ENCODE results near the gene GNS. TPM values are rescaled to one million over a fixed set of nuclear protein-coding genes. Genes with fewer than 3 reads are reported as not detected.

GNS gene
- total and polyA plus RNA-seq, 2 of the 4 experiments (the other 2 are of a cell fraction) = 60.4 to 80.7 TPM

DNA sequence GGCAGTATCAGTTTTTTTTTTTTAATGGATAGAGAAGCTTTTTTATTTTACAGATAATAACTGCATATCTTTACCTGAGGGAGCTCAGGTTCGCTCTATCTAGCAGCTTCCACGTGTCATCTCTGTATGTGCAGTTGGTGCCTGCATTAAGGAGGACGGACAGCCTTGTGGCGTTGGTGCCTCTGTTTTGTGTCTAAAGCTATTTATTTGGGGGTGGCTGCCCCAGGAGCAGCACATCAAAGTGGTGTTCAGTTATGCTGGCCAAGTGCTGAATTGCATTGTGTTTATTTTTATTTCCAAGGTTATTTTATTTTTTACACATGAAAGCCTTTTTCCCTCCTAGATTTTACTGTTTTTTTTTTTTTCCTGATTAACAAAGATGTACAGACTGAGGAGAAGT is 89.2 kb downstream of the GNS start:
- H3K9me1 ChIP-seq (ENCODE audit: insufficient read depth, low read length) = peaks cover 36% of the 10 kb centered on the region
- CTCF ChIA-PET = interaction anchor here (0.6 to 1.0 kb wide), 4 partner anchors 19 to 147 kb away, joined by 3 to 5 read pairs (median 5); no protein-coding TSS in a partner anchor
- no peak overlapping the region for H4K8ac ChIP-seq (ENCODE audit: low read depth in 2 of 2, low read length in 2 of 2)
- ATAC-seq (ENCODE audit: low read depth) = no peak
- no peak overlapping the region for H2BK20ac ChIP-seq (ENCODE audit: low read depth, low read length)
- no peak for DNase-seq
- WGBS, 2 experiments (ENCODE audit: extremely low coverage in 2 of 2, insufficient read length in 1 of 2) = no CpG with 5 or more reads among the region's 4 CpGs
- H3K4me3 ChIP-seq (ENCODE audit: insufficient read depth, low read depth, low read length) = no peak overlapping the region
- no peak overlapping the region for H3K27ac ChIP-seq (ENCODE audit: insufficient read depth, low read length)
- peaks cover 39 to 90% of the 10 kb centered on the region in 2 experiments for H3K79me1 ChIP-seq (ENCODE audit: low read depth in 1 of 2, low read length in 2 of 2)
- no peak overlapping the region for H2BK120ac ChIP-seq (ENCODE audit: low read depth, low read length)
- dilution Hi-C loops (cut with HindIII; ENCODE audit: low sequenced_read_pairs, unreplicated experiment) (no loop called here), in situ Hi-C loops (cut with MboI; ENCODE audit: low sequenced_read_pairs) (no loop called here), intact Hi-C loops (cut with micrococcal nuclease) (no loop called here)
- H3K9ac ChIP-seq (ENCODE audit: low read depth, low read length) = no peak overlapping the region
- no peak overlapping the region for H3K4ac ChIP-seq (ENCODE audit: low read depth, low read length)
- H3K56ac ChIP-seq (ENCODE audit: extremely low read depth, insufficient read depth, low read length) = no peak overlapping the region
- H3K9me3 ChIP-seq (ENCODE audit: control insufficient read depth, insufficient read depth, low read length) = no peaks in the 10 kb centered on the region
- H3K36me3 ChIP-seq (ENCODE audit: control insufficient read depth, insufficient read depth, low read length) = no peaks in the 10 kb centered on the region
- H3K14ac ChIP-seq (replicated peaks; ENCODE audit: low read depth, low read length) = no peak overlapping the region
- H2AK9ac ChIP-seq (replicated peaks; ENCODE audit: low read depth, low read length, poor library complexity) = no peak overlapping the region
- H3K4me2 ChIP-seq (ENCODE audit: low read depth, low read length) = no peak overlapping the region; the same call in 1 of the 2 replicates
- H4K20me1 ChIP-seq (ENCODE audit: insufficient read depth, low read length) = peaks cover 68% of the 10 kb centered on the region
- H3K18ac ChIP-seq (ENCODE audit: low read depth, low read length) = no peak overlapping the region
- BruUV-seq (replicated peaks) = no TSS peak
- no peaks in the 10 kb centered on the region for H3K27me3 ChIP-seq (ENCODE audit: control insufficient read depth, insufficient read depth, low read length)
- no peak overlapping the region for H4K5ac ChIP-seq (ENCODE audit: low read depth, low read length)
- no peak overlapping the region for H2BK5ac ChIP-seq (ENCODE audit: low read depth, low read length, poor library complexity, severe bottlenecking)
- no peak overlapping the region for H2AFZ ChIP-seq (replicated peaks; ENCODE audit: low read length, poor library complexity)
- peaks cover 32% of the 10 kb centered on the region for H3K4me1 ChIP-seq (ENCODE audit: control insufficient read depth, insufficient read depth, low read length)
- H3K23ac ChIP-seq (ENCODE audit: low read depth, low read length) = no peak overlapping the region
- no peak overlapping the region for H2BK15ac ChIP-seq (ENCODE audit: low read depth, low read length)
- POLR2A ChIA-PET (ENCODE audit: unreplicated experiment) = no interaction called here
- no peak overlapping the region for H2AK5ac ChIP-seq (ENCODE audit: low read depth, low read length)
- no peak for TF ChIP-seq CEBPB (IDR thresholded peaks at IDR 0.05; ENCODE audit: low read depth, low read length)
- no peak for TF ChIP-seq MAZ (IDR thresholded peaks at IDR 0.05; ENCODE audit: borderline replicate concordance, low read depth, low read length)
- TF ChIP-seq SMC3 (IDR thresholded peaks at IDR 0.05; ENCODE audit: low read depth, low read length) = no peak
- no peak for TF ChIP-seq MAFK (IDR thresholded peaks at IDR 0.05; ENCODE audit: low read depth, low read length)
- no peak for TF ChIP-seq RCOR1 (IDR thresholded peaks at IDR 0.05; ENCODE audit: insufficient replicate concordance, low read length)
- TF ChIP-seq RAD21 (IDR thresholded peaks at IDR 0.05; ENCODE audit: low read length) = no peak
- TF ChIP-seq, protein P1, sequence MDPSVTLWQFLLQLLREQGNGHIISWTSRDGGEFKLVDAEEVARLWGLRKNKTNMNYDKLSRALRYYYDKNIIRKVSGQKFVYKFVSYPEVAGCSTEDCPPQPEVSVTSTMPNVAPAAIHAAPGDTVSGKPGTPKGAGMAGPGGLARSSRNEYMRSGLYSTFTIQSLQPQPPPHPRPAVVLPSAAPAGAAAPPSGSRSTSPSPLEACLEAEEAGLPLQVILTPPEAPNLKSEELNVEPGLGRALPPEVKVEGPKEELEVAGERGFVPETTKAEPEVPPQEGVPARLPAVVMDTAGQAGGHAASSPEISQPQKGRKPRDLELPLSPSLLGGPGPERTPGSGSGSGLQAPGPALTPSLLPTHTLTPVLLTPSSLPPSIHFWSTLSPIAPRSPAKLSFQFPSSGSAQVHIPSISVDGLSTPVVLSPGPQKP (IDR thresholded peaks at IDR 0.05; ENCODE audit: borderline replicate concordance, low read depth, low read length) = no peak
- TF ChIP-seq NFE2L2 (IDR thresholded peaks at IDR 0.05; ENCODE audit: low read depth, low read length) = no peak
- TF ChIP-seq RFX5 (IDR thresholded peaks at IDR 0.05; ENCODE audit: low read depth, low read length) = no peak
- TF ChIP-seq BHLHE40 (IDR thresholded peaks at IDR 0.05; ENCODE audit: low read depth, low read length) = no peak
- no peak for TF ChIP-seq POLR2A (IDR thresholded peaks at IDR 0.05; ENCODE audit: low read depth, low read length)
- TF ChIP-seq MXI1 (IDR thresholded peaks at IDR 0.05; ENCODE audit: borderline replicate concordance, low read depth, low read length) = no peak
- no peak for TF ChIP-seq FOS (IDR thresholded peaks at IDR 0.05; ENCODE audit: low read depth, low read length)
- TF ChIP-seq CTCF (conservative IDR thresholded peaks at IDR 0.05; ENCODE audit: low read depth, low read length) = no peak
- TF ChIP-seq, protein P2, sequence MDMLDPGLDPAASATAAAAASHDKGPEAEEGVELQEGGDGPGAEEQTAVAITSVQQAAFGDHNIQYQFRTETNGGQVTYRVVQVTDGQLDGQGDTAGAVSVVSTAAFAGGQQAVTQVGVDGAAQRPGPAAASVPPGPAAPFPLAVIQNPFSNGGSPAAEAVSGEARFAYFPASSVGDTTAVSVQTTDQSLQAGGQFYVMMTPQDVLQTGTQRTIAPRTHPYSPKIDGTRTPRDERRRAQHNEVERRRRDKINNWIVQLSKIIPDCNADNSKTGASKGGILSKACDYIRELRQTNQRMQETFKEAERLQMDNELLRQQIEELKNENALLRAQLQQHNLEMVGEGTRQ (IDR thresholded peaks at IDR 0.05; ENCODE audit: low read depth, low read length) = no peak
- no peak for TF ChIP-seq CHD1 (IDR thresholded peaks at IDR 0.05; ENCODE audit: low read depth, low read length)
- no peak overlapping the region for H4K91ac ChIP-seq (ENCODE audit: insufficient read depth, low read depth, low read length)

Data from IMR-90 (cell line).